HEK293T (cell line): Measurements from ENCODE around the gene MKS1.

Experiments used
- CTCF ChIA-PET: fragments of 350-600 bp; formaldehyde crosslinking; extraction: SDS; loops from one replicate; lab custom pipeline; 2021; ENCODE audit warnings: antibody characterized with exemption, inconsistent platforms; lab: Yijun Ruan, JAX
- POLR2A ChIA-PET: fragments of 350-600 bp; formaldehyde crosslinking; extraction: SDS; loops from one replicate; lab custom pipeline; 2020; ENCODE audit warnings: antibody characterized with exemption, inconsistent platforms; lab: Yijun Ruan, JAX
- DNase-seq: peaks from one replicate; pipeline ENCODE4 v3.0.0; 2012; ENCODE audit warnings: mixed read lengths; ENCODE audit errors: extremely low spot score
- ARNT ChIP-seq: fragments of 450-650 bp; IDR thresholded peaks from 2 replicates; pipeline ENCODE4 v1.6.1; 2017; ENCODE audit warnings: mild to moderate bottlenecking
- BHLHE40 ChIP-seq: fragments of 450-650 bp; IDR thresholded peaks from 2 replicates; pipeline ENCODE4 v1.6.1; 2016; ENCODE audit warnings: mild to moderate bottlenecking, moderate library complexity, borderline replicate concordance
- CTBP1 ChIP-seq: fragments of 450-650 bp; IDR thresholded peaks from 2 replicates; pipeline ENCODE4 v1.6.1; 2016; ENCODE audit warnings: borderline replicate concordance
- ELF4 ChIP-seq: fragments of 450-650 bp; IDR thresholded peaks from 2 replicates; pipeline ENCODE4 v1.6.1; 2017; ENCODE audit warnings: antibody characterized with exemption
- FOXA1 ChIP-seq: fragments of 450-650 bp; IDR thresholded peaks from 2 replicates; pipeline ENCODE4 v1.6.1; 2016; ENCODE audit warnings: mild to moderate bottlenecking
- FOXK2 ChIP-seq: fragments of 450-650 bp; IDR thresholded peaks from 2 replicates; pipeline ENCODE4 v1.6.1; 2016; ENCODE audit warnings: mild to moderate bottlenecking
- FOXM1 ChIP-seq: fragments of 450-650 bp; IDR thresholded peaks from 2 replicates; pipeline ENCODE4 v1.6.1; 2017; ENCODE audit warnings: mild to moderate bottlenecking, borderline replicate concordance
- HDGF ChIP-seq: fragments of 450-650 bp; IDR thresholded peaks from 2 replicates; pipeline ENCODE4 v1.6.1; 2017; ENCODE audit warnings: antibody characterized with exemption, borderline replicate concordance
- L3MBTL2 ChIP-seq: fragments of 450-650 bp; conservative IDR thresholded peaks from 2 replicates; pipeline ENCODE4 v1.6.1; 2016; ENCODE audit warnings: mild to moderate bottlenecking
- LEF1 ChIP-seq: fragments of 450-650 bp; IDR thresholded peaks from 2 replicates; pipeline ENCODE4 v1.6.1; 2017; ENCODE audit warnings: mild to moderate bottlenecking, borderline replicate concordance
- NFRKB ChIP-seq: fragments of 450-650 bp; IDR thresholded peaks from 2 replicates; pipeline ENCODE4 v1.6.1; 2016; ENCODE audit warnings: mild to moderate bottlenecking, moderate library complexity
- SP1 ChIP-seq: fragments of 450-650 bp; IDR thresholded peaks from 2 replicates; pipeline ENCODE4 v1.6.1; 2017
- SUZ12 ChIP-seq: fragments of 450-650 bp; IDR thresholded peaks from 2 replicates; pipeline ENCODE4 v1.6.1; 2016; ENCODE audit warnings: mild to moderate bottlenecking
- TARDBP ChIP-seq: fragments of 450-650 bp; IDR thresholded peaks from 2 replicates; pipeline ENCODE4 v1.6.1; 2016
- ZNF384 ChIP-seq: fragments of 450-650 bp; IDR thresholded peaks from 2 replicates; pipeline ENCODE4 v1.6.1; 2016
- TF ChIP-seq, protein P1 (sequence below): fragments of 450-650 bp; IDR thresholded peaks from 2 replicates; pipeline ENCODE4 v1.6.1; 2016

Gene MKS1

GRCh38 chr17:58189436-58190146 lies 29.5 kb downstream of the MKS1 start:
- no peak for DNase-seq
- ChIA-PET CTCF (interaction anchor here (3.8 kb wide), 1 partner anchor 11 kb away, joined by 15 read pairs; no protein-coding TSS in a partner anchor), POLR2A (no interaction called here)
- TF ChIP-seq BHLHE40 (no peak), TARDBP (no peak), CTBP1 (no peak), FOXK2 (no peak), ELF4 (no peak), HDGF (no peak), SUZ12 (no peak), L3MBTL2 (no peak), FOXM1 (no peak), ZNF384 (no peak), SP1 (no peak), ARNT (no peak), LEF1 (no peak), FOXA1 (no peak), NFRKB (no peak)
- TF ChIP-seq, protein P1, sequence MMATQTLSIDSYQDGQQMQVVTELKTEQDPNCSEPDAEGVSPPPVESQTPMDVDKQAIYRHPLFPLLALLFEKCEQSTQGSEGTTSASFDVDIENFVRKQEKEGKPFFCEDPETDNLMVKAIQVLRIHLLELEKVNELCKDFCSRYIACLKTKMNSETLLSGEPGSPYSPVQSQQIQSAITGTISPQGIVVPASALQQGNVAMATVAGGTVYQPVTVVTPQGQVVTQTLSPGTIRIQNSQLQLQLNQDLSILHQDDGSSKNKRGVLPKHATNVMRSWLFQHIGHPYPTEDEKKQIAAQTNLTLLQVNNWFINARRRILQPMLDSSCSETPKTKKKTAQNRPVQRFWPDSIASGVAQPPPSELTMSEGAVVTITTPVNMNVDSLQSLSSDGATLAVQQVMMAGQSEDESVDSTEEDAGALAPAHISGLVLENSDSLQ, result no peak

DNA sequence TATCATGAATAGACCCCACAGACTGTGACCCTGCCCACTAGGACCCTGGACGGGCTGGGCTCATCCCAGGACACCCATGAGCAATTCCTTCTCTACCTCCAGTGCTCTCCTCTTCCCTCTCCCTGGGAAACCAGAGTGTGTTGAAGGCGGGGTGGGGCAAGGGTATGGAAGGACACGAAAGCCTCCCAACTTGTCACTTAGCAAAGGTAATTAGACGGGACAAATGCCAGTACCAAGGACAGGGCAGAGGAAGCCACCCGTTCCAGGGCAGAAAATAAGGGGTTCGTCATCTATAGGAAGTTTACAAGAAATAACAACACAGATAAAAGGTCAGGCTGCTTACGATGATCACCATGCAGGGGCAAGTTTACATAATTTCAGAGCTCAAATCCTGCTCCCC lies 31.4 kb downstream of the MKS1 start:
- ChIA-PET CTCF (no interaction called here), POLR2A (no interaction called here)
- TF ChIP-seq ZNF384 (no peak), SP1 (no peak), FOXA1 (no peak), CTBP1 (no peak)
- TF ChIP-seq, protein P1, result no peak
- no peak for DNase-seq

GRCh38 chr17:58187063-58187462 lies 32.0 kb downstream of the MKS1 start:
- TF ChIP-seq SP1 (no peak), TARDBP (no peak), ARNT (no peak), ZNF384 (no peak)
- TF ChIP-seq, protein P1, result no peak
- CTCF ChIA-PET, result no interaction called here
- POLR2A ChIA-PET, result no interaction called here
- DNase-seq, result no peak

GRCh38 chr17:58186591-58186990 lies 32.5 kb downstream of the MKS1 start:
- ChIA-PET CTCF (no interaction called here), POLR2A (no interaction called here)
- no peak for DNase-seq
- TF ChIP-seq FOXK2, result no peak
- TF ChIP-seq, protein P1, result no peak
- no peak for TF ChIP-seq TARDBP
- TF ChIP-seq CTBP1, result no peak
- no peak for TF ChIP-seq BHLHE40
- TF ChIP-seq ZNF384, result no peak
- no peak for TF ChIP-seq LEF1
- no peak for TF ChIP-seq ELF4
- TF ChIP-seq ARNT, result no peak

DNA sequence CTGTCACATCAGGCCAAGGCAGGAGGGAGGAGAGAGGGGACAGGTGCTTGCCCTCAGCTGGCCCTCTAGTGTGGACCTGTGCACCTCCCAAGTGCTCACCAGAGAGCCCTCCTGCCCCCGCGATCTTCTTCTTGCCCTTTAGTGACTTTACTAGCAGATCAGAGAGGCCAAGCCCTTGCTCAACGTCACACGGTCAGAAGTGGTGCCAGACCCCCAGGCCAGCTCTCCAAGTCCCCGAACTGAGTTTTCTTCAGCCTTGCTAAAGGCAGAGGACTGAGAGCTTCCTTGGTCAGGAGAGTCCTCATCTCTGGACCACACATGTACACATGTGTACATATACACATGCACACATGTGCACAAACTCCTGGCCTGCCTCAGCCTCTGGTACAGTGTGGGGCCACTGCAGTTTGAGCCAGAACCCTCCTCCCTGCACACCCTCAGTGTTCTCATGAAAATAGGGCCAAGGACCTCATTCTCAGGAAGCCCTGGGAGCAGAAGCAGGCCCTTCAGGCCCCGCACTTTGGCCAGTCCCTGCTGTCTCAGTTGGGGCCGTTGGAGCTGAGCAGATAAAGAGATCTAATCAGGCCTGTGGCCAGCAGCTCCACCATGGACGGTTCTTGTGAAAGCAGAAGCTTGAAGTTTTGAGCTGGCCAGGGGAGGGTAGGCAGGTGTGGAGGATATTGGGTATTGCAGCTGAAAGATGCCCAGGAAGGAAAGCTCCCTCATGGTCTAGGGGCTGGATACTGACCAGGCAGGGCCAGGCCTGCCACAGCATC lies 33.9 kb downstream of the MKS1 start:
- TF ChIP-seq FOXA1 (no peak), BHLHE40 (no peak), SP1 (no peak), NFRKB (no peak), ARNT (no peak), CTBP1 (no peak), L3MBTL2 (no peak), ELF4 (no peak), LEF1 (no peak), FOXK2 (no peak), SUZ12 (no peak), ZNF384 (no peak), FOXM1 (no peak)
- no peak for DNase-seq
- ChIA-PET POLR2A (no interaction called here), CTCF (no interaction called here)
